Umbilical cord (tissue), 2 donors: Measurements from ENCODE around the gene S100PBP. TPM values are rescaled to one million over a fixed set of nuclear protein-coding genes. Genes with fewer than 3 reads are reported as not detected.

Experiments
- DNase-seq: peaks from one replicate; pipeline ENCODE4 v3.0.0-alpha.2; 2015; ENCODE audit warnings: low spot score
- total RNA-seq: library from RNA; depleted of rRNA; stranded (reverse); fragments of >200 nt; gene quantifications from one replicate; pipeline ENCODE4 v1.2.3, GENCODE V29; 2014; ENCODE audit warnings: low replicate concordance; ENCODE audit not compliant: insufficient read depth

S100PBP gene
- total RNA-seq, result 32.0 TPM

DNA sequence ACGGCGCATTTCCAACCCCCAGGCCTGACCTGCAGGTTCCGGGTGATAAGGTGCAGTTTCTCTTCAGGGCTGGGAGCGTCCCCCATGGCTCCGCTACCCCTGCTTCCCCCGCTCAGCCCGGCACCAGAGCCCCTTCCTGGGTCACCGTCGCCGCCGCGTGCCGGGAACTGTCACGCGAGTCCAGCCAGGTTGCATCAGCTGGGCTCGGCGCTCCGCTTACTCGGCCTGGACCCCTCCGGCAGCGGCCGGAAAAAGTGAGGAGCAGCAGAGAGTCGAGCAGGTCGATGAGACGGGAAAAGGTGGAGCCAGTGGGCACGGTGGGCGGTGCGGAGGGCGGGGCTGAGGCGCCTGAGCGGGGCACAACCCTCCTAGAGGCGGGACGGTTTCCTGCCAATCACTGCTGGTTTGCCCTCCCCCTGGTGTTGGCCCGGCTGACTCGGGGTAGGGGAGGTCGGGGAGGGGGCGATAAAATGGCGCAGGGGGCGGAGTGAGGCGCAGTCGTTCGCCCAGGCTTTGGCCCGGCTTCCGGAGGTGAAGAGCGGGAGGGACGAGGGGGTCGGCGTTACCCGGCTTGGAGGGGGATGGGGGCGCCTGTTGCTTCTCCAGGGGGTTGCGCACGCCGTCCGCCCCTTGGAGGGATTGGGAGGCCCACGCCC is at the start of gene S100PBP, which contains the start of gene YARS1:
S100PBP (plus strand) TSS at position 495 of the 656 bp plus-strand sequence. CDS start 8,447 bp downstream, outside the sequence.
YARS1 (minus strand) TSS at position 200 of the 656 bp plus-strand sequence; CDS start at position 86, 114 bp downstream.
- peak; percentile 99 for DNase-seq

DNA sequence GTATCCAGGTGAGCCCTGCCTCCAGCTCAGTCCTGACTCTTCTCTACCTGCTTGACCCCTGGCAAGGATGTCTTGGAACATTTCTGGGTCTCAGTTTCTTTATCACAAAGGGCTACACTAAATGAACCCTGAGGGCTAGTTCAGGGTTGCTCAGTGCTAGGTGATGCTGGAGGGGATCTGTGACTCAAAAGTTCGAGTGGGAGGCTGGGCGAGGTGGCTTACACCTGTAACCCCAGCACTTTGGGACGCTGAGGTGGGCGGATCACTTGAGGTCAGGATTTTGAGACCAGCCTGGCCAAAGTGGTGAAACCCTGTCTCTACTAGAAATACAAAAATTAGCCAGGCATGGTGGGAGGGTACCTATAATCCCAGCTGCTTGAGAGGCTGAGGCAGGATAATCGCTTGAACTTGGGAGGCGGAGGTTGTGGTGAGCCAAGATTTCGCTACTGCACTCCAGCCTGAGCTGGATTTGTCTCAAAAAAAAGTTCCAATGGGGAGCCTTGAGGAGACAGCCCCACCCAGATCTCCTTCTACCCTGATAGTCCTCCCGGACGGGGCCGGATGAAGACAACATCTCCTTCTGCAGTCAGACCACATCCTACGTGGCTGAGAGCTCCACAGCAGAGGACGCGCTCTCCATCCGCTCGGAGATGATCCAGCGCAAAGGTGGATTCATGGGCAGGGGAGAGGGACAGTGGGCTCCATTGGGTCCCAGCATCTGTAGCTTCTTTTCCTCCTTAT is 49.2 kb upstream of the S100PBP start:
- DNase-seq, result peak; percentile 81

DNA sequence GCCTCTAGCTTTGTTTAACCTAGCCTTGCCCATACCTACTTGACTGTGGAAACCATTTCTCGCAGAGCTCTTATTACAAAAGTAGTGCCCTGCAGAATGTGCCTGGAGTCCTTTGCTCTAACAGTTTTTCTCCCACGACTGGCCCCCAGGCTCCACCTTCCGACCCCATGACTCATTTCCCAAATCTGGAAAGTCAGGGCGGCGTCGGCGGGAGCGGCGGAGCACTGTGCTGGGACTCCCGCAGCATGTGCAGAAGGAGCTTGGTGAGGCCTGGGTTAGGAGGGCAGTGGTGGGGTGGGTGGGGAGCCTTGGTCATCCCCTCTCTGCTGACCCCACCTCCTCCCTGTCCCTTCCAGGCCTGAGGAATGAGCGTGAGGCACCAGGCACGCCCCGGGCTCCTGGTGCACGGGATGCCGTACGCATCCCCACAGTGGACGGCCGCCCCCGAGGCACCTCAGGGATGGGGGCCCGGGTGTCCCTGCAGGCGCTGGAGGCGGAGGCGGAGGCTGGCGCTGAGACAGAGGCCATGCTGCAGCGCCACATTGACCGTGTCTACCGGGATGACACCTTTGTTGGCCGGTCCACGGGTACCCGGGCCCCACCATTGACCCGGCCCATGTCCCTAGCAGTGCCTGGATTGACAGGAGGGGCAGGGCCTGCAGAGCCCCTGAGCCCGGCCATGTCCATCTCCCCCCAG is 47.8 kb upstream of the S100PBP start:
- DNase-seq, result peak; percentile 88

DNA sequence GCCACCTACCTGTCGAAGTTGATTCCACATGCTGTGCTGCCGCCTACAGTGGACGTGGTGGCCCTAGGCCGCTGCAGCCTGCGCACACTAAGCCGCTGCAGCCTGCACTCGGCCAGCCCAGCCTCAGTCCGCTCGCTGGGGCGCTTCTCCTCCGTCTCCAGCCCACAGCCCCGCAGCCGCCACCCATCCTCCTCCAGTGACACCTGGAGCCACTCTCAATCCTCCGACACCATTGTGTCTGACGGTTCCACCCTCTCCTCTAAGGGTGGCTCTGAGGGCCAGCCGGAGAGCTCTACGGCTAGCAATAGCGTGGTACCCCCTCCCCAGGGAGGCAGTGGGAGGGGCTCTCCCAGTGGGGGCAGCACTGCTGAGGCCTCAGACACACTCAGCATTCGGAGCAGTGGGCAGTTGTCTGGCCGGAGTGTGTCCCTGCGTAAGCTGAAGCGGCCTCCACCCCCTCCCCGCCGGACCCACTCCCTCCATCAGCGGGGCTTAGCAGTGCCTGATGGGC is 47.2 kb upstream of the S100PBP start:
- no peak for DNase-seq

DNA sequence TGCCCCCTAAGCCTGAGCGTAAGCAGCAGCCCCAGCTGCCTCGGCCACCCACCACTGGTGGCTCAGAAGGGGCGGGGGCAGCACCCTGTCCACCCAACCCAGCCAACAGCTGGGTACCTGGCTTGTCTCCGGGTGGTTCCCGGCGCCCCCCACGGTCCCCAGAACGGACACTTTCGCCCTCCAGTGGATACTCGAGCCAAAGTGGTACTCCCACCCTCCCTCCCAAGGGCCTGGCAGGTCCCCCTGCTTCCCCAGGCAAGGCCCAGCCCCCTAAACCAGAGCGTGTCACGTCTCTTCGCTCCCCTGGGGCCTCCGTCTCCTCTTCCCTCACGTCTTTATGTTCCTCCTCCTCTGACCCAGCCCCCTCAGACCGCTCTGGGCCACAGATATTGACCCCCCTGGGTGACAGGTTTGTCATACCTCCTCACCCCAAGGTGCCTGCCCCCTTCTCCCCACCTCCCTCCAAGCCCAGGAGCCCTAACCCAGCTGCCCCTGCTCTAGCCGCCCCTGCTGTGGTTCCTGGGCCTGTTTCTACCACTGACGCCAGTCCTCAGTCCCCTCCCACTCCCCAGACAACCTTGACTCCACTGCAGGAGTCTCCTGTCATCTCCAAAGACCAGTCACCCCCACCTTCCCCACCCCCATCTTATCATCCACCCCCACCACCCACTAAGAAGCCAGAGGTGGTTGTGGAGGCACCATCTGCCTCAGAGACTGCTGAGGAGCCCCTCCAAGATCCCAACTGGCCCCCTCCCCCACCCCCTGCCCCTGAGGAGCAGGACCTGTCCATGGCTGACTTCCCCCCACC is 46.5 kb upstream of the S100PBP start:
- no peak for DNase-seq

DNA sequence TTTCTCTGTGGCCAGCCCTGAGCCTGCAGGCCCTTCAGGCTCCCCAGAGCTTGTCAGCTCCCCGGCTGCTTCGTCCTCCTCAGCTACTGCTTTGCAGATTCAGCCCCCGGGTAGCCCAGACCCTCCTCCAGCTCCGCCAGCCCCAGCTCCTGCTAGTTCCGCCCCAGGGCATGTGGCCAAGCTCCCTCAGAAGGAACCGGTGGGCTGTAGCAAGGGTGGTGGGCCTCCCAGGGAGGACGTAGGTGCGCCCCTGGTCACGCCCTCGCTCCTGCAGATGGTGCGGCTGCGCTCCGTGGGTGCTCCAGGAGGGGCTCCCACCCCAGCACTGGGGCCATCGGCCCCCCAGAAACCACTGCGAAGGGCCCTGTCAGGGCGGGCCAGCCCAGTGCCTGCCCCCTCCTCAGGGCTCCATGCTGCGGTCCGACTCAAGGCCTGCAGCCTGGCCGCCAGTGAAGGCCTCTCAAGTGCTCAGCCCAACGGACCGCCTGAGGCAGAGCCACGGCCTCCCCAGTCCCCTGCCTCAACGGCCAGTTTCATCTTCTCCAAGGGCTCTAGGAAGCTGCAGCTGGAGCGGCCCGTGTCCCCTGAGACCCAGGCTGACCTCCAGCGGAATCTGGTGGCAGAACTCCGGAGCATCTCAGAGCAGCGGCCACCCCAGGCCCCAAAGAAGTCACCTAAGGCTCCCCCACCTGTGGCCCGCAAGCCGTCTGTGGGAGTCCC is 45.7 kb upstream of the S100PBP start:
- no peak for DNase-seq

DNA sequence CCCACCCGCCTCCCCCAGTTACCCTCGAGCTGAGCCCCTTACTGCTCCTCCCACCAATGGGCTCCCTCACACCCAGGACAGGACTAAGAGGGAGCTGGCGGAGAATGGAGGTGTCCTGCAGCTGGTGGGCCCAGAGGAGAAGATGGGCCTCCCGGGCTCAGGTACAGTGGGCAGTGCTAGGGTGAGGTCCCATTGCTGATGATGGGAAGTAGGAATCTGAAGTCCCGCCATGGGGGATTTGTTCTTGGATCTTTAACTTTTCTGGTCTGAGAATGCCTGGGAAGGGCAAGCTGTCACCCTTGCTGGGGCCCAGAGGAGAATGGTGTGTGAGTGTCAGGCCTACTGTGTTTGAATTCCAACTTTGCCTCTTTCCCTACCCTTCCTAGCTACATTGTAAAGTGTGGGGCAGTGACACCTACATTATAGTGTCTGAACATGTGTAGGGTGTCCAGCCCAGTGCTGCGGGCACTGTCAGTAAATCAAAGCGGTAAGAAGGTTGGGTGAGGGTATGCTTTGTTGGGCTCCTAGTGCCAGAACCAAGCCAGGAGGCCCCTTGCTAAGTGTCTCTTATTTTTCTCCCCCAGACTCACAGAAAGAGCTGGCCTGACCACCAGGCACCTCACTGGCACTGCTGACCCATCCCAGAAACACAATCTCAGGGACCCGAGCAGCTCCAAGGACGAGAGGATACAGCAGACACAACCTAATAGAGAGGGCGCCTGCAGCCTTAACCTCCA is 45.0 kb upstream of the S100PBP start:
- no peak for DNase-seq

DNA sequence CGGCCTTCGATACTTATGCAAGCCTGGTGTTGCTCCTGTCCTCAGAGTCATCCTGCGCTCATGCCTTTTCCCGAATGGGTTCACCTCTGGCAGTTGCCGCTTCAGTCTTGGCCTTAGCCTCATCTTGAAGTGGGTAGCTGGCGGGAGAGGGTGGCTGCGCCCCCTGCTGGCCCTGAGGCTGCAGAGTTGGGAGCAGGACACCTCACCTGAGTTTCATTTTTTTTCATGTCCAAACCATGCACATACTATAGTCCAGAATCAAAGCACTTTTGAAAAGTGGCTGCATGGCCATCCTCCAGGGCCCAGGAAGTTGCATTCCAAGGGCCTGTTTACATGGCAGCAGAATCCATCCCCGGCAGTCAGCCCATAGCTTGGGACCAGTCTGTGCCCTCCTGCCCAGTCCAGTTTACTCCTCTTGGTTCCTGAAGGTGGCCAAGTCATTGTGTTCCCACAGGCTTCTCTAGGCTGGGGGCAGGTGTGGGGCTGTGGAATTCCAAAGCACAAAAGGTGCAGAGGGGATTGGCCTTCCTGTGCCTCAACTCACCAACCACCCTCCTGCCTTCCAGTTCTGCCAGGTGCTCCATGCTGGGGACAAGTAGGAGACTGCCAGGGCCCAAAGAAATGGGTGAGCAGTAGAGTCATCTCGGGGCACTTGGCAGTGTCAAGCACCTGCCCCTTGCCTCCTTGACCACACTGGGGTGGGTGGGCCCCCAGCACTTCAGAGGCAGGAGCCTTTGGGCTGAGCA is 44.3 kb upstream of the S100PBP start:
- peak; percentile 76 for DNase-seq

DNA sequence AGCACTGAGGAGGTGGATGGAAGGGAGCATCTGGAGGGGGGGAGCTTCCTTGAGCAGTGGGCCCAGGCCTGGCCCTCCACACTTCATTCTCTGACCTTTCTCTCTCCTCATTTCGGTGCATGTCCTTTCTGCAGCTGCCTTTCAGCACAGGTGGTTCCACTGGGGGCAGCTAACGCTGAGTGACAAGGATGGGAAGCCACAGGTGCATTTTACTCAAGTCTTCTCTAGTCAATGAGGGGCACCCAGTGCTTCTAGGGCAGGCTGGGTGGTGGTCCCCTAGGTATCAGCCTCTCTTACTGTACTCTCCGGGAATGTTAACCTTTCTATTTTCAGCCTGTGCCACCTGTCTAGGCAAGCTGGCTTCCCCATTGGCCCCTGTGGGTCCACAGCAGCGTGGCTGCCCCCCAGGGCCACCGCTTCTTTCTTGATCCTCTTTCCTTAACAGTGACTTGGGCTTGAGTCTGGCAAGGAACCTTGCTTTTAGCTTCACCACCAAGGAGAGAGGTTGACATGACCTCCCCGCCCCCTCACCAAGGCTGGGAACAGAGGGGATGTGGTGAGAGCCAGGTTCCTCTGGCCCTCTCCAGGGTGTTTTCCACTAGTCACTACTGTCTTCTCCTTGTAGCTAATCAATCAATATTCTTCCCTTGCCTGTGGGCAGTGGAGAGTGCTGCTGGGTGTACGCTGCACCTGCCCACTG is 43.5 kb upstream of the S100PBP start:
- DNase-seq, result no peak

DNA sequence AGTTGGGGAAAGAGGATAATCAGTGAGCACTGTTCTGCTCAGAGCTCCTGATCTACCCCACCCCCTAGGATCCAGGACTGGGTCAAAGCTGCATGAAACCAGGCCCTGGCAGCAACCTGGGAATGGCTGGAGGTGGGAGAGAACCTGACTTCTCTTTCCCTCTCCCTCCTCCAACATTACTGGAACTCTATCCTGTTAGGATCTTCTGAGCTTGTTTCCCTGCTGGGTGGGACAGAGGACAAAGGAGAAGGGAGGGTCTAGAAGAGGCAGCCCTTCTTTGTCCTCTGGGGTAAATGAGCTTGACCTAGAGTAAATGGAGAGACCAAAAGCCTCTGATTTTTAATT is 43.0 kb upstream of the S100PBP start:
- DNase-seq, result no peak

DNA sequence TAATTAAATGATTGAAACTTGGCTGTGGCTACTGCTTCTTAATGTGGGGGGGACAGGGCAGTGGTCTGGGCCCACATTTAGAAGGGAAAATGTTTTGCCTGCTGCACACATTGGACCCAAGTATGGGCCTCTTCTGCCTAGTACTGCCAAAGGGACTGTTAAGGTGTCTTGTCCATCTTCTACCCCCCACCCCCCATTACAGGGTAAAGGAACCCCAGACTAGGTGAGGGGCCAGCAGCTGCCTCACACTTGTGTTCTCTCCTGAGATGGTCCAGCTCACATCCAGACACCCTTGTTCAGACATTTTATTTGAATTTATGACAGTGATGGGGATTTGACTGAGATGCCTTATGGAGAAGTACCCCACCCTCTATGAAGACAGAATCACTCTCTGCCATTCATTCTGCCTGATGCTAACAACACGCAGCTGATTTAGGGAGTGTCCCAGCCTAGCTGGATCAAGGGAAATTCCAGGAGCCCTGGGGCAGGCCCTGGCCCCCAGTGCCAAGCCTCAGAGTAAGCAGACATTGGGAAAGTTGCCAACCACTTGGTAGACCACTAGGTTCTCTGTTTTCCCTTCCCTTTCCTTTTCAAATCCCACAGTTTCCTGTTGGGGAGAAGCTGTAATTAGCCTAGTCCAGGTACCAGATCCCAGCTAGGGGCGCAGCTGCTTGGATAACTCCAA is 42.4 kb upstream of the S100PBP start:
- DNase-seq, result peak; percentile 78

DNA sequence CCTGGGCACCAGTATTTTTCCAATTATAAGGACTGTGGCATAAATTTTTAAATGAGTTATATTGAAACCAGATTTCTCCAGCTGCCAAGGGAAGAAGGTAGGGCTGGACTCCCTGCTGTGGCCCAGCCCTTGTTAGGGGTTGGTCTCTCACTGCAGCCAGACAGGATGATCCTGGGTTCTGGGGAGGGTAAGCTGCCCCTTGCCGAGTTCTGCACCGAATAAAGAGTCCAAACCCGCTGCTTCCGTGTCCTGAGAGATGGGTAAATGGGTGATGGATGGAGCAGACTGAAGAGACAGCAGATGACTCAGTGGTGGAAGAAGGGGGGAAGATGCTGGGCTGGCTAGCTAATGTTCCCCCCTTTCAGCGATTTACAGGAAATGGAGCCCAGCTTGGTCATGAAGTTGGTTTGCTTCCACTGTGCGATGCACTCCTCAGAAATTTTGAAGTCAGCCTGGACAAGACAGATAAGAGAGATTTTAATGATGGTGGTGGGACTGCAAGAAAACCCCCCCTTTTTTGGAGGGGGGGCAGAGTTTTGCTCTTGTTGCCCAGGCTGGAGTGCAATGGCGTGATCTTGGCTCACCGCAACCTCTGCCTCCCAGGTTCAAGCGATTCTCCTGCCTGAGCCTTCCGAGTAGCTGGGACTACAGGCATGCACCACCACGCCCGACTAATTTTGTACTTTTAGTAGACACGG is 41.7 kb upstream of the S100PBP start:
- peak; percentile 49 for DNase-seq

DNA sequence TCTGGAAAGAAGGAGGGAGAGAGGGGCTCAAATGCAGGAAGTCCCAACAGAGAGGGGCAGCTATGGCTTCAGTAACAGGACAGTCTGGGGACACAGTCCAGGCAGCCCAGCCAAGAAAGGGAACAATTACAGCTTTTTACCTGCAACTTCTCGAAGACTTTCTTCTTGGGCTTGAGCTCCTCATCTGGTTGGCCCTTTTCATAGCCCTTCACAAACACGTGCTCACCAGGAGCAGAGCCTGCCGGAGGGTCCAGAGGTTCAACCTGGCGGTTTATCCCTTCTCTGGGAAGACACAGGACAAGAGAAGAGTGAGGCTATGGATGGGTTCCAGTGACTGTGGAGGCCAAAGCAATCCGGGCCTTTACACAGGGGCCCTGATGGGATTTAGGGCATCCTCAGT is 38.2 kb upstream of the S100PBP start:
- no peak for DNase-seq

DNA sequence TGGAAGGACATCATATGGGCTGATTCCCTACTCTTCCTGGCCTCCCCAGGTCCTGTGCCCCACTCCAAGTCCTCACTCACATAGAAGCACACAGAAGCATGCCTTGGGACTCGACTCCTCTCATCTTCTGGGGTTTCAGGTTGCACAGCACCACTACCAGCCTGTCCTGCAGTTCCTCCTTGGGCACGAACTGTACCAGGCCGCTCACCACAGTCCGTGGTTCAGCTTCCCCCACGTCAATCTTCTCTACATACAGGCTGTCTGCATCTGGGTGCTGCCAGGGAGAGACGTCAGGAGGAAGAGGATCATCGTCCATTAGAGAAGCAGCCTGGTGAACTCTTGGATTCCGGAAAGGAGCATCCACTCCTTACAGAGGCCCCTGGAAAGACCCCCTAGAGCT is 37.4 kb upstream of the S100PBP start:
- no peak for DNase-seq

DNA sequence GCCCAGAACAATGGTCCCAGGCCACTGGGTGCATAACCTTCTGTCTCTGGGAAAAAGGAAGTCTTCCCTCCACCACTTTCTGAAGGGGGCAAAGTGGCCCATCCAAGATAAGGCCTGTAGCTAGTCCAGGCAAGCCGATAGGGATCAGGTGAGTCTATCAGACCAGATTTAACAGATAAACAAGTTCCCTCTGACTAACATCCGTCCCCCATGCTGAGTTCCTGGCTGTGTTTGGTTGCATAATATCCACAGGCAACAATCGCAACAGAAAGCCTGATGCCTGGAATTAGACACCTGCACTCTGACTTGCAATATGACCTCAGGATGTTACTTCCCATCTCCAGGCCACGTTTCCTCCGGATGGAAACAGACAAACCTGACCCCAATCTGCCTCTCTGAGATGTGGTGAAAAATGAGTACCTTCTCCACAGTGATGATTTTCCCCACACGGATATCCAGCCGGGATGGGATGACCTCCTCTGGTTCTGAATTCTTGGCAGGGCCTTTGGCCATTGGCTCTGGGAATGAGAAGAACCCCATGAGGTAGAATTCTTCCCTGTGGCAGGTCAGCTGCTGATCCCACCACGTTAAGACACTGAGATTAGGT is 36.7 kb upstream of the S100PBP start:
- DNase-seq, result no peak

DNA sequence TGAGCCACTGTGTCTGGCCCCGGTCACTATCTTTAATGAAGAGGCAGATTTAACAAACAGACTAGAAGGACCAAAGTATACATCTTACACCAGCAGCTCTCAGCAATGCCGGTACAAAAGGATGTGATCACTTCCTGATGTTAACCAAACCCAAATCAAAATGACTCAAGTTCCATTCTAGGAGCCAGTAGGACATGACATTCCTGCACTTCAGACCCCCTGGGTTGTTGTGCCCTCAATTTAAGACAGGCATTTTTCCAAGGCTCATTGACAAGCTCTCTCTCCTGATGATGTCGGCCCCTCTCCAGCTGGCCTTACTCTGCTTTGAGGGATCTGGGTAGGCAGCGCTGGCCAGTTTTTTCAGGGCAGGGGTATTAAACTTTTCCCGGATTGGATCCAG is 35.4 kb upstream of the S100PBP start:
- no peak for DNase-seq

DNA sequence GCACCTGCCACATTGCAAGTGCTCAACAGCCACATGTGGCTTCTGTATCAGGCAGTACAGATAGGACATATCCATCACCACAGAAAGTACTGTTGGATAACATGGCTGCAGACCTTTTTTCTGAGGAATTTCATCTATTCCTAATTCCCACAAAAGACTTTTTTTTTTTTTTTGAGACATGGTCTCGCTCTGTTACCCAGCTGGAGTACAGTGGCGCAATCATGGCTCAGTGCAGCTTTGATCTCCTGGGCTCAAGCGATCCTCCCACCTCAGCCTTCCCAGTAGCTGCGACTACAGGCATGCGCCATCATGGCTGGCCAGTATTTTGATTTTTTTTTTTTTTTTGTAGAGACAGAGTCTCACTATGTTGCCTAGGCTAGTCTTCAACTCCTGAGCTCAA is 33.6 kb upstream of the S100PBP start:
- DNase-seq, result no peak
